ENCODE measurements around the gene LRBA.

GRCh38 chr4:150514709-150515108, 500.4 kb downstream of the LRBA start:
- TF ChIP-seq CTCF (IDR thresholded peaks at IDR 0.05) = no peak
- no peak for TF ChIP-seq POLR2A (IDR thresholded peaks at IDR 0.05; ENCODE audit: low read depth)
